Activated CD8-positive, alpha-beta memory T cell treated with anti-CD3 and anti-CD28 coated beads for 1 hour (primary cell): Measurements from ENCODE around the gene UQCC3.
"Not testable (repeated sequence)": the region's sequence is repeated elsewhere in the genome, so short reads cannot be mapped to it uniquely, and the experiment has no call there.

Experiments used
- DNase-seq, 2 donors: peaks; one replicate each; pipeline ENCODE4 v3.0.0-alpha.2; 2020; ENCODE audit warnings: low read depth in 1 of 2; ENCODE audit errors: extremely low read depth in 1 of 2

UQCC3 gene

GRCh38 chr11:62702246-62702645 lies 30.8 kb downstream of the UQCC3 start:
- no peak for DNase-seq

DNA sequence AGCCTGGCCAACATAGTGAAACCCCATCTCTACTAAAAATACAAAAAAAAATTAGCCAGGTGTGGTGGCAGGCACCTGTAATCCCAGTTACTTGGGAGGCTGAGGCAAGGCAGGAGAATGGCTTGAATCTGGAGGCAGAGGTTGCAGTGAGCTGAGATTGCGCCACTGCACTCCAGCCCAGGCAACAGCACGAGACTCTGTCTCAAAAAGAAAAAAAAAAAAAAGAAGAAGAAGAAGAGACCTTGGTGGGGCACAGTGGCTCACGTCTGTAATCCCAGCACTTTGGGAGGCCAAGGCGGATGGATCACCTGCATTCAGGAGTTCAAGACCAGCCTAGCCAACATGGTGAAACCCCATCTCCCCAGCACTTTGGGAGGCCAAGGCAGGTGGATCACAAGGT lies 32.4 kb downstream of the UQCC3 start:
- DNase-seq = not testable (repeated sequence)

DNA sequence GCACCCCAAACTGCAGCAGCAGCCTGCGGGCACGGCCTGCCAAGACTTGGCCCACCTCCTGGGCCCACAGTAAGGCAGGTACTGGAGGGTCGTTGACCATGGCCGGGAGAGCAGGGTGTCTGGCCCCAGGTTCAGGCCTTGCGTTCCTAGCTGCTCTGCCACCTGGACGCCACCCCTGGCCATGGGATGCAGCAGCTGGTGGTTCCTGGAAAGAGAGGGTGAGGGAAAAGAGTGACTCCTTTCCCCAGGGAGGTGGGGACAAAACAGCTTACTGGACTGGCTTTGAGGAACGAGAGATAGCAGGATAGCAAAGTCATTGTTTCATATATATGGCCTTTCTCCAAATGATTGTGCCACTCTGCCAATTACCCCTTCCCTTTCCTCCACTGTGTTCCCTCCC lies 33.9 kb downstream of the UQCC3 start:
- DNase-seq = no peak

DNA sequence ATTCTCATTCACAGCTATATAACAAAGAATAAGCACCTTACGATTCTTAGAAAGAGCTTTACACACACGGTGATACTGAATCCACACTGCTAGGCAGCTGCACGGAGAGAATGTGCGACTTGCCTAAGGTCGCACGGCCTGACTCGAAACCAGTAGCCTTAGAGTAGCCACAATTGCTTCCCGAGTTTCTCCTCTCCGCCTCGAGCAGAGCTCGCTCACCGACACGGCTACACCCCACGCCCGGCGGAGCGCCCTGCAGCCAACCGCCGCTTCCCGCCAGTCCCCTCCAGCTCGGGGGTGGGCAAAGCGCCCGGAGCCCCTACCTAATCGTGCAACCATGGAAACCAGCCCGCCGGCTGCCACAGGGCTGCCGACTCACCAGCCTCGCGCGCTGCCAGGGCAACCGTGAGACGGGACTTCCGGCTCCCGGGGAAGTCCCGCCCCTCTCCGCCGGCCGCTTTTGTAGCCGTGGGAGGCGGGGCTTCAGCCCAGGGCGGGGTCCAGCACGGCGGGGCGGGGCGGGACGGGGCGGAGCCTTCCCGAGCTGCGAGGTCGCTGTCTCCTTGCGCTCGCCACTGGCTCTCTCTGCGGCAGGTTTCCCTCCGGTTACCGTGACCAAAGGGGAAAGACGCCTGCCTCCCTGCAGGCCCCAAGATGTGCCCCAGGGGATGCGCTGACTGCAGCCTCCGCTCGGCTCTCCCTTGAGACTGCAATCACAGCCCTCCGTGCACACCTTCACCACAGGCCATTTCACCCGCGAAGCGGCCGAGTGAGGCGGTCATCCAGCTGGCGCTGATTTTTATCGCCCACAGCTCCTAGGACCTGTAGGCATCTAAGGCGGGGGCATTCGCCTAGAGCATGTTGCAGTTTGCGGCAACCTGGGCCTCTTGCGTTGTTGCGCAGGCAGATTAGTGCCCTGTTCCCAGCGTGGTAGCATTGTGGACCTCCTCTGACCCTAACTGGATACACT lies 34.7 kb downstream of the UQCC3 start:
- peak; percentile 87 to 94 for DNase-seq

DNA sequence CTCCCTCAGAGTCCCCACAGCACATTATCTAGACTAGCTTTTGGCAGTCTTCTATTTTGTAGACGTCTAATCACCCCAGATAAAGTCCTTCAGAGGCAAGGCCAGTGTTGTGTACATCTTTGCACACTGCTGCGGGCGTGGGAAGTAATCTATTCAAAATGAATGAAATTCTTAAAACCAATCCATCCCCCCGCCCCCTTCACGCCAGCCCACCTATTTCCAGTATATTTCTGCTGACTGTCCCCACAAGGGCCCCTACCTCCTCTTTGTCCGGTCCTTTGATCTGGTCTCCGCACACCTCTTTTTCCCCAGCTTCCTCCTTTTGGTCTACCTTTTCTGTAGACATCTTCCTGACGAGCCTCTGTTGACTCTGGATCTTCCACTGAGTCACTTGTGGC lies 35.4 kb downstream of the UQCC3 start:
- no peak for DNase-seq

GRCh38 chr11:62707277-62707861 lies 35.9 kb downstream of the UQCC3 start, which contains the start of the genes BSCL2 and GNG3:
TSS of gene BSCL2 (minus strand) at chr11:62707424. CDS start at chr11:62707195, 229 bp downstream.
TSS of gene GNG3 (plus strand) at chr11:62707676. CDS start at chr11:62708296, 620 bp downstream.
- no peak for DNase-seq

- no peak for DNase-seq
Measured at GRCh38 chr11:62708392-62708791, 36.9 kb downstream of the UQCC3 start.

DNA sequence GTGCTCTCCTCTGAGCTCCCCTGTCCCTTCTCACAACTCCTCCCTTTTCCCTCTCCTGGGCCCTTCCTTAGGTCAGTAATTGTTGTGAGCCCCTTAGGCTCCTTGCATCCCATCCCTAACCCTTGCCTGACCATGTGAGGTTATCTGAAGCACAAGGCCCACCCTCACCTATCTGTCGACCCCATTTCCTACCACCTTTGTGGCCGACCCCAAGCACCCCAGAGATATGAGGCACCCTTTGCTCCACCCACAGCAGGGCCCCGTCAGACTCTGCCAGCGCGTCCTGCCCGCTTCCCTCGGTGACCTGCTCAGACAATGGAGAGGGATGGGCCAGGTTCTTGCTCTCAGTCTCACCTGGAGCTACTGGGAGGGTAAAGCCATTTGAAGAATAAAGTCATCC lies 37.3 kb downstream of the UQCC3 start:
- peak in 1 of 2 donors; percentile 32 for DNase-seq

DNA sequence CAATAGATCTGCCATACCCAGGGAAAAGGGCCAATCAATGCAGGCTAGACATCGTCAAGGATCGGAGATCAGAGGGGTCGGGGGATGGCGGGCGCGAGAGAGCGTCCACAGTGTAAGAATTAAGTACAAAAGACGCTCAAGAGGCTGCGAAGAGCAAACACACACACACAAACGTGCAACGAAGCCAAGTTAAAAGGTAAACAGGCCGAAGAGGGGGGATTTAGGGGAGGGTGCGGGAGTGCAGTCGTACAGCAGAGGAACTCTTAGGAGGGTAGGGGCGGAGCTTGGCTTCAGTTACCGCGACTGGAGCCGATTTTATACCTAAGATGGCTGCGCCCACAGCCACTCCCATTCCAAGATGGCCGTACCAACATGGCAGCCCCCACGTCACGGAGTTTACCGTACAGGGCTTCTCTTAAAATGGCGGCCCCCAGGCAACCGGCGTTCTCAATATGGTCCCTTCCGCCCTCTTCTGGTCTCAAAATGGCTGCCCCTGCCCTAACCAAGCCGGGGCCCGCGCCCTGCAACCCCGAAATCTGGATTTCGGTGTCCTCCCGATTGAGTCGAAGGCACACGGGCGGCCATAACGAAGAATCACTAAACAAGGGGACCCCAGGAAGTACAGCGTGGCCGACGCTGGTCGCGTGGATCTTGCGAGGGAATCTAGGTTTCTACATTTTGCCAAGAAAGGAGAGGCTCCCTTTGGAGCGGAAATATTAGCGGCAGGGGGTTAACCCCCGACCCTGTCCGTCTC lies 38.0 kb downstream of the UQCC3 start:
- peak; percentile 88 to 97 for DNase-seq

DNA sequence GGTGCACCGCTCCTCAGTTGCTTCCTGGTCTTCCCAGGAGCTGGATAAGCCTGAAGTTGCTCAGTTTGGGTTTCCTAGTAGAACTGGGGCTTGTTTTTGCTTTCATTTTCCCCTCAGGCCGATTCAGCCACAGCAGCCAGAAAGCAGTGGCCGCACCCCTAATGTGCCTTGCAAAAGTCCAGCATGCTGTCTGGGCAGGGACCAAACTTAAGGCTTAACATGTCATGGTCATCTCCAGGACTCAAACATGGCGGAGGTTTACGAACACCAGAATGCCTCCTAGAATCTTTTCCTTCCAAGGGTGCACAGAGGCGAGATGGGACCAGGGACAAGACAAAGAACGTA lies 38.5 kb downstream of the UQCC3 start:
- DNase-seq = no peak

DNA sequence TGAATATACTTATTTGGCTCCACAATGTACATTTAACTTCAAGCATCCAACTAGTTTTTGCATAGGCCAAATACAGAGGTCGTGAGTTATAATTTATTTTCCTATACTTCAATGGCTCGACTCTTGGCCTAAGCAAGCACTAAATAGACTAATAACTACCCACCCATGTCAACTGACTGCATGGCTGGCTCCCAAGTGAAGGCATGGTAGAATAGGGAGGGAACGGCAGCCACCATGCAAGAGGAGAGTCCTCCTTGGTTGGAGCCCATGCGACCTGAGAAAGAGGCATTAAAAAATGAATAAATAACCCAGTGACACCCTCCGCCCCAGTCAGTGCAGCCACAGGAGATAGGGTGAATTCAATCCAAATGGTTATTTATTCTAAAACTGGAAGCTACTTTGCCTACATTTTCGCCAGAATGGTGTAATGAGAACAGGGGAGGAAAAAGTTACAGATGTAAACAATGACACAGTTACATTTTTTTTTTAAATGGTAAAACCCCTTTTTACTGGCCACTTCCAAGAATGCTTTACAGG lies 40.9 kb downstream of the UQCC3 start:
- DNase-seq = no peak

GRCh38 chr11:62712861-62713260 lies 41.4 kb downstream of the UQCC3 start:
- DNase-seq = no peak

DNA sequence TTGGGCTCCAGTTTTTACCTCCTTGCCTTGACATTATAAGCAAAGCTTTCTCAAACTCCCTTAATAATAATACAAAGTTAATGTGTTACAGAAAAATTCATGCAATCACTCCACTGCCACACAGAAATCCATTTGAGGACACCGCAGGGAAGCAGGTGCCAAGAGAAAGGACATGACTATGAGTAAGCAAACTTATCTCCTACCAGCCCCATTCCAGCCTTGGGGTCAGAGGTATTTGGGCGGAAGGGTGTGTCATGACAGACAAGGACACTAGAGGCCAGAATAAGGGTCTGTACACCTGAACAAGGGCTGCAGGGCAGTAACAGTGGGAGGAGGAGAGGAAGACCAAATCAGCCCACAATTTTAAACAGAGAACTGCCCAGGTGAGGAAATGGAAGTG lies 41.9 kb downstream of the UQCC3 start:
- no peak for DNase-seq

DNA sequence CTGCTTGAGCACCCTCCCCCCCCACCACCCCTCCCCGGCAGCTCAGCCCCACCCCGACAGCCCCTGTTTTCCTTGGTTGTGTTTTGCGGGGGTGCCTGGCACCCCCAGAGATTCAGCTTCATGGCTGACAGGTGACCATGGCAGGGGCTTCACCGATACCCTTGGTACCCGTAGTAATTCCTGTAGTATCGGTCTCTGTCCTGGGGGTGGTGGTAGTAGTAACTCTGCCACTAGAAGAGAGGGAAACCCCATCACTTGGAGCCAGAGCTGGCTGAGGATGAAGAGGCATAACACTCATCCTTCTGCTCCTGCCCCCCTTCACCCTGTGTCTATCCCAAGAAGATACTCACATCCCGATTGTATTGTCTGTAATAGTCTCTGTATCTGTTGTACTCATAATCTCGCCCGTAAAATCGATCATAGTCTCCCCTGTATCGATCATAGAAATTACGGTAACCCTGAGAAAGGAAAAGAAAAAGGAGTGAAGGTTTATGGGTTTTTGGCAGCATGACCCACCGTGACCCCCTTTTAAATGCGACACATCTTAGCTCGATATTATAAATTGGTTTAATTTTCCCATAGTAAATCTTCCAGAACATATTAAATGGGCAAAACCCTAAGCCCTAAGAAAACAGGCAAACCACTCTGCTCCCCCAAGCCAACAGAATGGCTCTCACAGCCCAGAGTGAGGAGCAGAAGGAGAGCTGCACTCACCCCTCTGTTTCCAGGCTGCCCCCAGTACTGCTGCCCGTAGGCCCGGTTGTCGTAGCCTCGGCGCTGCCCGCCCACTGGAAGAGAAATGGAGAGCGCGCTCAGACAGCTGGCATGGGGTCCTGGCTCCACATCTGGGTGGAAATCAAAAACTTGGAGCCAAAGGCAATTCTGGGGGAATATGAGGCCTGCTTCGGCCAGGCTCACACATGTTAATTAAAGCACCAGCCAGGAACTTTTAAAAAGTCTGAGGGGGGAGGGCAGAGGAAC lies 44.0 kb downstream of the UQCC3 start:
- no peak for DNase-seq

GRCh38 chr11:62716206-62716605 lies 44.7 kb downstream of the UQCC3 start:
- DNase-seq = no peak

- no peak for DNase-seq
Measured at GRCh38 chr11:62716816-62717215, 45.3 kb downstream of the UQCC3 start.

DNA sequence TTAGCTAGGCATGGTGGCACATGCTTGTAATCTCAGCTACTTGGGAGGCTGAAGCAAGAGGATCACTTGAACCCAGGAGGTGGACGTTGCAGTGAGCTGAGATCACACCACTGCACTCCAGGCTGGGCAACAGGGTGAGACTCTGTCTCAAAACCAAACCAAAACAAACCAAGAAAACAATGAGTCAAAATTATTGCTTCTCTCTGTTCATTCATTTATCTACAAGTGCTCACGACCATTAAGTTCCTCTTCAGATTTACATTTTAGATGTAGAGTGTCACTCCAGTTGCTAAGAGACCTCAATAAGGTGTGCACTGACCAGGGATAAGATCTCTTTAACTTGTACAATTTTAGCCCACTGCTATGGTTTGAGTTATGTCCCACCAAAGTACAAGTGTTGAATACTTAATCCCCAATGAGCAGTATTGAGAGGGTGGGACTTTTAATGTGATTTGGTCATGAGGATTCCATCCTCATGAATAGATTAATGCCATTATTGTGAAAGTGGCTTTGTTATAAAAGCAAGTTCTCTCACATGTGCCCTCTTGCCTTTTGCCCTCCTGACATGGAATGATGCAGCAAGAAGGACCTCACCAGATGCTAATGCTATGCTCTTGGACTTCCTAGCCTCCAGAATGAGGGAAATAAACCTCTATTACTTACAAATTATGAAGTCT lies 48.0 kb downstream of the UQCC3 start:
- no peak for DNase-seq

GRCh38 chr11:62721994-62722393 lies 50.5 kb downstream of the UQCC3 start:
- no peak for DNase-seq
